ENCODE results near the gene GPR27. TPM values are rescaled to one million over a fixed set of nuclear protein-coding genes. Genes with fewer than 3 reads are reported as not detected.

The GPR27 gene
- total RNA-seq, 2 experiments from 2014 or later, result 1.2 to 1.3 TPM

DNA sequence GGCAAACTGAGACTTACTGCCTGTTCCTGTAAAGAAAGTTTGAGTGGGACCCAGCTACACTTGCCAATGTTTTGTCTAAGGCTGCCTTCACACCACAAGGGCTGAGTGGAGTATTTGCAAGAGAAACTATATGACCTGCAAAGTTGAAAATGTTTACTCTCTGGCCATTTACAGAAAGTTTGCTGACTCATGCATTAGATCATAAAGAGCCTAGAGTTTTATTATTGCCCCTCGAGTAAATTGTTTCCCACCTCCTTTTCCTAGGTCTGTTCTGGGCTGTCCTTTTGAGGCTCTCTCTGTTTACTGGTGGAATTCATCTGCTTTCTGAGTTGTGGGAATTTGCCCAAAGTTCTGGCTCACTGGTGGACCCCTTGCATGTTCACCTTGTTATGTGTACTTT, 38.0 kb downstream of the GPR27 start:
- ChIA-PET POLR2A (no interaction called here), CTCF (no interaction called here)
- H3K27me3 Mint-ChIP-seq, result peaks cover 9% of the 10 kb centered on the region
- no peaks in the 10 kb centered on the region for H3K36me3 Mint-ChIP-seq
- H3K4me1 Mint-ChIP-seq (ENCODE audit: low read depth), result no peaks in the 10 kb centered on the region
- no peak for DNase-seq
- no peak overlapping the region for H3K4me3 Mint-ChIP-seq
- no peak overlapping the region for H3K27ac Mint-ChIP-seq
- intact Hi-C loops (cut with micrococcal nuclease), result no loop called here
- H3K9me3 Mint-ChIP-seq, result no peaks in the 10 kb centered on the region

GRCh38 chr3:71796290-71796689, 42.6 kb downstream of the GPR27 start:
- H3K4me1 Mint-ChIP-seq (ENCODE audit: low read depth), result no peaks in the 10 kb centered on the region
- no peak overlapping the region for H3K4me3 Mint-ChIP-seq
- no peak for DNase-seq
- H3K36me3 Mint-ChIP-seq, result no peaks in the 10 kb centered on the region
- intact Hi-C loops (cut with micrococcal nuclease), result no loop called here
- no peaks in the 10 kb centered on the region for H3K9me3 Mint-ChIP-seq
- peaks cover 3% of the 10 kb centered on the region for H3K27me3 Mint-ChIP-seq
- ChIA-PET CTCF (no interaction called here), POLR2A (no interaction called here)
- no peak overlapping the region for H3K27ac Mint-ChIP-seq

DNA sequence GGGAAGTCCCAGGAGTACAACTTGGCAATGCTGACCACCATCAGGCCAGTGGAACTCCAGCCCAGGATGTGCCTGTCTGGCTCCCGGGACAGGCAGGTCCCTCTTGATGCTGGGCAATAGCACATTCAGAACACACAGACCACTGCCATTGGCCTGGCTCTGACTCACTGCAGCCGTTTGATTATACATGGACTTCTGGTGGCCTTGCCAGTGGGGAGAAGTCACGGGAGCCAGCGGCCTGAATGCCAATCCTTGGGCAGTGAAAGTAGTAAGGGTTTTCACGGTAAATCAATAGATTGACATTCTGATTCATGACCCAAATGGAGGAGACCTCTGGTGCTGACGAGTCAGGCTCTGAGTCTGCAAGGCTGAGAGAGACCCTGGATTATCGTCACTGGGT, 43.8 kb downstream of the GPR27 start:
- H3K4me3 Mint-ChIP-seq, result no peak overlapping the region
- no peaks in the 10 kb centered on the region for H3K4me1 Mint-ChIP-seq (ENCODE audit: low read depth)
- peaks cover 8% of the 10 kb centered on the region for H3K27me3 Mint-ChIP-seq
- H3K9me3 Mint-ChIP-seq, result no peaks in the 10 kb centered on the region
- no peak for DNase-seq
- H3K27ac Mint-ChIP-seq, result no peak overlapping the region
- no peaks in the 10 kb centered on the region for H3K36me3 Mint-ChIP-seq
- CTCF ChIA-PET, result interaction anchor here (0.5 kb wide), 1 partner anchor 549 kb away, joined by 3 read pairs; no protein-coding TSS in a partner anchor
- POLR2A ChIA-PET, result no interaction called here
- intact Hi-C loops (cut with micrococcal nuclease), result no loop called here

DNA sequence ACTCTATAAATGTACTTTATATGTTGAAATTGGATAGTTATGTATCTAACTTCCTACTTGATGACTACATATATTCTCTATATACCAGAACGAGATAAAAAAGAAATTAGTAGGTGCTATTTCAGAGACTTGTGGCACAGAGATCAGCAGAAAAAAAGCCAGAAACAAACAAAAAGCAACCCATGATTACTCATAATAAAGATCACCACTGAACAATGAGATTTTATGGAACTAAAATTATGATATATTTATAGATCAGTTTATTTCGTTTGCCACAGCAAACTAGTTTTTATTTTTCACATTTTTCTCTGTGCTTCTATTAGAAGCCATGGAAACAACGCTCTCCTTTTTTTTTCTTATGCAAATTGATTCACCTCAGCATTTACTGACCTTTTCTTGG, 46.4 kb downstream of the GPR27 start:
- CTCF ChIA-PET, result no interaction called here
- Mint-ChIP-seq H3K27ac (no peak overlapping the region), H3K9me3 (no peaks in the 10 kb centered on the region), H3K4me1 (ENCODE audit: low read depth) (no peaks in the 10 kb centered on the region), H3K36me3 (no peaks in the 10 kb centered on the region), H3K27me3 (peaks cover 8% of the 10 kb centered on the region), H3K4me3 (no peak overlapping the region)
- intact Hi-C loops (cut with micrococcal nuclease), result no loop called here
- POLR2A ChIA-PET, result no interaction called here
- DNase-seq, result no peak

GRCh38 chr3:71801986-71802385, 48.3 kb downstream of the GPR27 start:
- ChIA-PET POLR2A (no interaction called here), CTCF (no interaction called here)
- H3K9me3 Mint-ChIP-seq, result no peaks in the 10 kb centered on the region
- H3K27me3 Mint-ChIP-seq, result peaks cover 8% of the 10 kb centered on the region
- intact Hi-C loops (cut with micrococcal nuclease), result no loop called here
- no peaks in the 10 kb centered on the region for H3K36me3 Mint-ChIP-seq
- no peak overlapping the region for H3K27ac Mint-ChIP-seq
- no peak overlapping the region for H3K4me3 Mint-ChIP-seq
- no peaks in the 10 kb centered on the region for H3K4me1 Mint-ChIP-seq (ENCODE audit: low read depth)
- no peak for DNase-seq

DNA sequence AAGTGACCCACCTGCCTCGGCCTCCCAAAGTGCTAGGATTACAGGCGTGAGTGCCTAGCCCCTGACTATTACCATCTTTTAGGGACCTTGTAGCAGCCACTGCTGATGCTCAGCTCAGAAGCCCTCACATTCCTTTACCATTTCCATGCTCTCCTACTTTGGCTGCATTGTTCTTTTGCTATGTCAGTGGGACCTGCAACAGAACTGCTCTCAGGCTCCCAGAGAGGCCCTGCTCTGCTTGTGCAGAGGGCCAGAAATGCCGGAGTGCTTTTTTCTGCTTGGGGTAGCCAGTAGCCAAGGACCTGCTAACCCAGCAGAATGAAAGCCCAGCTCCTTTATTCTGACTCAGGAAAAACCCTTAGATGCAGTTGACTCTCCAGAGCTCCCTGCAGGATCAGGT, 49.6 kb downstream of the GPR27 start:
- POLR2A ChIA-PET, result no interaction called here
- no peaks in the 10 kb centered on the region for H3K9me3 Mint-ChIP-seq

DNA sequence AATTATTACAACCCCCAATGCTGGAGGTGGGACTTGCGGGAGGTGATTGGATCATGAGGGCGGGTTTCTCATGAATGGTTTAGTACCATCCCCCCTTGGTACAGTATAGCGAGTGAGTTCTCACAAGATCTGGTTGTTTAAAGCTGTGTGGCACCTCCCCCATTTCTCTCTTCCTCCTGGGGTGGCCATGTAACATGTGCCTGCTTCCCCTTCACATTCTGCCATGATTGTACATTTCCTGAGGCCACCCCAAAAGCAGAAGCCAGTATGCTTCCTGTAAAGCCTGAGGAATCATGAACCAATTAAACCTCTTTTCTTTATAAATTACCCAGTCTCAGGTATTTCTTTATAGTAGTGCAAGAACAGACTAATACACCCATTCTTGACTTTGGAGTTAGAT, 51.5 kb downstream of the GPR27 start:
- no peaks in the 10 kb centered on the region for H3K9me3 Mint-ChIP-seq
- ChIA-PET CTCF (no interaction called here), POLR2A (no interaction called here)
- peaks cover 5% of the 10 kb centered on the region for H3K27me3 Mint-ChIP-seq
- intact Hi-C loops (cut with micrococcal nuclease), result no loop called here
- no peak overlapping the region for H3K27ac Mint-ChIP-seq
- no peaks in the 10 kb centered on the region for H3K36me3 Mint-ChIP-seq
- H3K4me1 Mint-ChIP-seq (ENCODE audit: low read depth), result no peaks in the 10 kb centered on the region
- no peak for DNase-seq
- no peak overlapping the region for H3K4me3 Mint-ChIP-seq

More for the DNA sequence above, 49.6 kb downstream of the GPR27 start:
- CTCF ChIA-PET, result interaction anchor here (0.6 kb wide), 1 partner anchor 51 kb away, joined by 3 read pairs; no protein-coding TSS in a partner anchor
- peaks cover 8% of the 10 kb centered on the region for H3K27me3 Mint-ChIP-seq
- H3K36me3 Mint-ChIP-seq, result no peaks in the 10 kb centered on the region
- no peak overlapping the region for H3K27ac Mint-ChIP-seq
- DNase-seq, result no peak
- no peak overlapping the region for H3K4me3 Mint-ChIP-seq
- intact Hi-C loops (cut with micrococcal nuclease), result no loop called here
- no peaks in the 10 kb centered on the region for H3K4me1 Mint-ChIP-seq (ENCODE audit: low read depth)

GRCh38 chr3:71805691-71806090, 52.0 kb downstream of the GPR27 start:
- ChIA-PET CTCF (no interaction called here), POLR2A (no interaction called here)
- Mint-ChIP-seq H3K4me1 (ENCODE audit: low read depth) (no peaks in the 10 kb centered on the region), H3K9me3 (no peaks in the 10 kb centered on the region), H3K27me3 (peaks cover 5% of the 10 kb centered on the region), H3K36me3 (no peaks in the 10 kb centered on the region), H3K27ac (no peak overlapping the region), H3K4me3 (no peak overlapping the region)
- no peak for DNase-seq
- intact Hi-C loops (cut with micrococcal nuclease), result no loop called here

Other genes starting within 250 kb of the GPR27 start
- 100 to 1,000 TPM in 1 of 2 experiments, 10 to 100 TPM in 1; 94.4 to 102 TPM for gene FOXP1, start 170.1 kb upstream of the GPR27 start, total RNA-seq
- gene EIF4E3, start 28.5 kb upstream of the GPR27 start, total RNA-seq, result 10 to 100 TPM; 36.7 to 37.6 TPM
- under 1 TPM; 0.26 to 0.44 TPM for gene PROK2, start 31.3 kb downstream of the GPR27 start, total RNA-seq